SH-SY5Y (cell line): ENCODE results near the gene PLEKHA6.

Source experiments
- GATA2 ChIP-seq: IDR thresholded peaks from 2 replicates; pipeline ENCODE4 v1.6.1; 2011; ENCODE audit warnings: mild to moderate bottlenecking, low read depth, low read length
- GATA3 ChIP-seq: IDR thresholded peaks from 2 replicates; pipeline ENCODE4 v1.6.1; 2011; ENCODE audit warnings: low read depth, mild to moderate bottlenecking, low read length, moderate library complexity

DNA sequence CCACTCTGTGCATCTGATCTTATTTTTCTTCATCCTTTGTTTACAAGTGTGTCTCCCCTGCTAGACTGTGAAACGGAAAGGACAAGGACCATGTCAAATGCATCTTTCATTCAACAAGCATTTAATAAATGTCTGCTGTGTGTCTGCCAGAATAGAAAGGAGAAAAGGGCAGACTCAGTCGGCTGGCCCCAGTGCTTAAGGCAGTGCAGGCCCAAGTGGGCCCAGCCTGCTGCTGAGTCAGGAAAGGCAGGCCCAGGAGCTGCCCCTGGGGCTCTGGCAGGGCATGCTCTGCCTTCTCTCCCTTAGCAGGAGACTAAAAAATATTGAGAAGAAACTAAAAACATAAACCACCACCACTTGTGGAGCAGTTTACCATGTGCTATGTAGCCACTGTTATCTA lies 38.1 kb downstream of the PLEKHA6 start:
- no peak for TF ChIP-seq GATA3
- TF ChIP-seq GATA2 = no peak
